Keratinocyte (primary cell): Measurements from ENCODE around the gene RGL1. TPM values are rescaled to one million over a fixed set of nuclear protein-coding genes. Genes with fewer than 3 reads are reported as not detected.

Source experiments
- DNase-seq: peaks from one replicate; pipeline ENCODE4 v3.0.0-alpha.2; 2011; ENCODE audit warnings: low read depth, missing footprints, low spot score
- FAIRE-seq: peaks from 2 replicates; lab custom pipeline; 2011; peaks lifted over from hg19 to GRCh38; lab: Jason Lieb, UNC
- H2AFZ ChIP-seq: 2 replicates; pipeline ENCODE4 v1.6.0; 2012; ENCODE audit warnings: low read length, control low read depth, inconsistent platforms; ENCODE audit not compliant: control insufficient read depth
- H3K27ac ChIP-seq: 2 replicates; pipeline ENCODE4 v1.5.1; 2011; ENCODE audit warnings: low read length; ENCODE audit not compliant: control insufficient read depth, insufficient read depth
- H3K27me3 ChIP-seq: 3 replicates; pipeline ENCODE4 v1.6.0; 2011; ENCODE audit warnings: low read length; ENCODE audit not compliant: control insufficient read depth, insufficient read depth; ENCODE audit errors: extremely low read depth
- H3K36me3 ChIP-seq, 2 experiments: 2 replicates in 1 of 2; 3 replicates in 1 of 2; pipeline ENCODE4 v1.5.1; 2011; ENCODE audit warnings: low read length in 2 of 2, mild to moderate bottlenecking in 1 of 2; ENCODE audit not compliant: control insufficient read depth in 2 of 2, insufficient read depth in 2 of 2; ENCODE audit errors: extremely low read depth in 1 of 2
- H3K4me1 ChIP-seq: 3 replicates; pipeline ENCODE4 v1.5.1; 2011; ENCODE audit warnings: low read length; ENCODE audit not compliant: control insufficient read depth, insufficient read depth; ENCODE audit errors: extremely low read depth
- H3K4me2 ChIP-seq: 3 replicates; pipeline ENCODE4 v1.6.0; 2011; ENCODE audit warnings: low read depth, low read length; ENCODE audit not compliant: control insufficient read depth, insufficient read depth; ENCODE audit errors: extremely low read depth
- H3K4me3 ChIP-seq, 3 experiments: fragments of 200-600 bp in 1 of 3; sonication (generic) in 1 of 3; 2 replicates in 2 of 3; 3 replicates in 1 of 3; pipeline ENCODE4 v1.5.1; 2011 to 2016; ENCODE audit warnings: low read length in 3 of 3, mild to moderate bottlenecking in 3 of 3, control low read depth in 2 of 3, inconsistent platforms in 1 of 3, low read depth in 1 of 3, mixed read lengths in 1 of 3, mixed run types in 1 of 3, moderate library complexity in 1 of 3; ENCODE audit not compliant: control insufficient read depth in 2 of 3, insufficient read depth in 2 of 3; ENCODE audit errors: extremely low read depth in 1 of 3
- H3K79me2 ChIP-seq: 2 replicates; pipeline ENCODE4 v1.6.0; 2012; ENCODE audit warnings: low read length; ENCODE audit not compliant: control insufficient read depth, insufficient read depth
- H3K9ac ChIP-seq: 3 replicates; pipeline ENCODE4 v1.6.0; 2011; ENCODE audit warnings: low read length; ENCODE audit not compliant: control insufficient read depth, insufficient read depth; ENCODE audit errors: extremely low read depth
- H3K9me1 ChIP-seq: 3 replicates; pipeline ENCODE4 v1.6.0; 2011; ENCODE audit warnings: low read length; ENCODE audit not compliant: control insufficient read depth, insufficient read depth; ENCODE audit errors: extremely low read depth
- H3K9me3 ChIP-seq: 2 replicates; pipeline ENCODE4 v1.5.1; 2012; ENCODE audit warnings: low read depth, low read length; ENCODE audit not compliant: control insufficient read depth
- H4K20me1 ChIP-seq: 3 replicates; pipeline ENCODE4 v1.6.0; 2011; ENCODE audit warnings: low read length; ENCODE audit not compliant: control insufficient read depth, insufficient read depth; ENCODE audit errors: extremely low read depth
- CTCF ChIP-seq, 3 experiments: IDR thresholded peaks in 1 of 3; conservative IDR thresholded peaks in 1 of 3; optimal IDR thresholded peaks in 1 of 3; 2 replicates in 2 of 3; 3 replicates in 1 of 3; pipeline versions ENCODE3 to v1.5.1; 2011; ENCODE audit warnings: low read length in 3 of 3, mild to moderate bottlenecking in 3 of 3, moderate library complexity in 2 of 3, control low read depth in 1 of 3, inconsistent platforms in 1 of 3; ENCODE audit not compliant: insufficient read depth in 2 of 3; ENCODE audit errors: extremely low read depth in 1 of 3
- EZH2 ChIP-seq: IDR thresholded peaks from one replicate; pipeline ENCODE4 v1.6.1; 2012; ENCODE audit warnings: inconsistent platforms, mild to moderate bottlenecking, low read length, moderate library complexity
- dilution Hi-C: fragments of 300-500 bp; cut with MboI; formaldehyde crosslinking; loops from one replicate; pipeline ENCODE4 v1.7.0; 2020; ENCODE audit warnings: low sequenced_read_pairs; ENCODE audit not compliant: extremely low pct_ligation_motif_present
- polyA plus RNA-seq, 5 experiments: library from polyadenylated mRNA; depleted of rRNA in 3 of 5; stranded (reverse) in 3 of 5; stranded (forward) in 1 of 5; unstranded in 1 of 5; fragments of >200 nt; gene quantifications; 1 replicate in 1 of 5; 2 replicates in 3 of 5; 3 replicates in 1 of 5; pipeline versions ENCODE4 v1.2.1 to v1.2.3, GENCODE V29; 2011 to 2012; ENCODE audit warnings: missing spikeins in 2 of 5, low read depth in 1 of 5, low replicate concordance in 1 of 5

The RGL1 gene
- polyA plus RNA-seq, 1 donor (not counting 4 experiments of a cell fraction or from before 2014, with no cell fraction given) = 1.2 TPM

- TF ChIP-seq EZH2 (no peak), CTCF (optimal IDR thresholded peaks at IDR 0.05 in 1 of 3, IDR thresholded peaks at IDR 0.05 in 1 of 3, conservative IDR thresholded peaks at IDR 0.05 in 1 of 3; ENCODE audit: extremely low read depth in 1 of 3, insufficient read depth in 2 of 3, low read length in 3 of 3) (no peak)
- Histone ChIP-seq H3K9ac (no peak overlapping the region), H4K20me1 (no peaks in the 10 kb centered on the region), H3K27ac (no peak overlapping the region), H3K4me3 (no peak overlapping the region), H3K27me3 (no peaks in the 10 kb centered on the region), H3K9me1 (no peaks in the 10 kb centered on the region), H3K4me1 (no peaks in the 10 kb centered on the region), H3K4me2 (no peak overlapping the region), H2AFZ (no peak overlapping the region), H3K36me3 (no peaks in the 10 kb centered on the region), H3K79me2 (no peaks in the 10 kb centered on the region), H3K9me3 (no peaks in the 10 kb centered on the region)
- no peak for DNase-seq
- dilution Hi-C loops = loop anchor here (5.0 kb wide), 1 partner anchor 61 kb away; no protein-coding TSS in a partner anchor
- no peak for FAIRE-seq
These were observed 68.7 kb downstream of the RGL1 start for GRCh38 chr1:183873642-183874041.

- Histone ChIP-seq H2AFZ (no peak overlapping the region), H3K79me2 (no peaks in the 10 kb centered on the region), H3K4me2 (no peak overlapping the region), H3K27ac (no peak overlapping the region), H3K9ac (no peak overlapping the region), H3K4me1 (peaks cover 2% of the 10 kb centered on the region), H3K4me3 (no peak overlapping the region), H3K9me3 (no peaks in the 10 kb centered on the region), H3K9me1 (no peaks in the 10 kb centered on the region), H4K20me1 (no peaks in the 10 kb centered on the region), H3K27me3 (no peaks in the 10 kb centered on the region), H3K36me3 (no peaks in the 10 kb centered on the region)
- TF ChIP-seq CTCF (optimal IDR thresholded peaks at IDR 0.05 in 1 of 3, IDR thresholded peaks at IDR 0.05 in 1 of 3, conservative IDR thresholded peaks at IDR 0.05 in 1 of 3; ENCODE audit: extremely low read depth in 1 of 3, insufficient read depth in 2 of 3, low read length in 3 of 3) (no peak), EZH2 (no peak)
- FAIRE-seq = no peak
- dilution Hi-C loops = no loop called here
- DNase-seq = no peak
These were observed 71.4 kb downstream of the RGL1 start for GRCh38 chr1:183876309-183876708.
